Ascending aorta (tissue), 2 donors: ENCODE data around the gene FKTN. TPM values are rescaled to one million over a fixed set of nuclear protein-coding genes. Genes with fewer than 3 reads are reported as not detected.

Experiments
- DNase-seq, 2 donors: peaks; one replicate each; pipeline ENCODE4 v3.0.0-alpha.2; 2019; ENCODE audit warnings: low spot score in 2 of 2
- H3K27ac ChIP-seq, 2 donors: fragments of 200-600 bp; sonication (generic); one replicate each; pipeline ENCODE4 v1.5.1; 2016 to 2017; ENCODE audit warnings: mild to moderate bottlenecking in 1 of 2
- H3K27me3 ChIP-seq: fragments of 200-600 bp; sonication (generic); one replicate; pipeline ENCODE4 v1.5.1; 2017
- H3K36me3 ChIP-seq, 2 donors: fragments of 200-600 bp; sonication (generic); one replicate each; pipeline ENCODE4 v1.5.1; 2016
- H3K4me1 ChIP-seq, 2 donors: fragments of 200-600 bp; sonication (generic); one replicate each; pipeline ENCODE4 v1.5.1; 2016 to 2017; ENCODE audit warnings: mild to moderate bottlenecking in 1 of 2
- H3K4me3 ChIP-seq, 2 donors: fragments of 200-600 bp; sonication (generic); one replicate each; pipeline ENCODE4 v1.5.1; 2016 to 2017; ENCODE audit warnings: mild to moderate bottlenecking in 1 of 2
- H3K9me3 ChIP-seq, 2 donors: fragments of 200-600 bp; sonication (generic); one replicate each; pipeline ENCODE4 v1.5.1; 2016
- intact Hi-C: fragments of 100-400 bp; cut with DNase I; formaldehyde crosslinking; loops from one replicate; pipeline ENCODE4 v1.15.1; 2023
- total RNA-seq: library from RNA; depleted of rRNA; stranded (reverse); fragments of >200 nt; gene quantifications from one replicate; pipeline ENCODE4 v1.1.0, GENCODE V29; 2016
- TF ChIP-seq, protein P1 (sequence below), 3 experiments: fragments of 200-600 bp in 2 of 3; fragments of 450-650 bp in 1 of 3; sonication (generic) in 2 of 3; IDR thresholded peaks; one replicate each; pipeline ENCODE4 v1.5.1; 2016 to 2019; ENCODE audit warnings: antibody characterized with exemption in 3 of 3, mild to moderate bottlenecking in 1 of 3, moderate library complexity in 1 of 3

The FKTN gene
- total RNA-seq, 1 donor from 2014 or later, result 5.4 TPM

DNA sequence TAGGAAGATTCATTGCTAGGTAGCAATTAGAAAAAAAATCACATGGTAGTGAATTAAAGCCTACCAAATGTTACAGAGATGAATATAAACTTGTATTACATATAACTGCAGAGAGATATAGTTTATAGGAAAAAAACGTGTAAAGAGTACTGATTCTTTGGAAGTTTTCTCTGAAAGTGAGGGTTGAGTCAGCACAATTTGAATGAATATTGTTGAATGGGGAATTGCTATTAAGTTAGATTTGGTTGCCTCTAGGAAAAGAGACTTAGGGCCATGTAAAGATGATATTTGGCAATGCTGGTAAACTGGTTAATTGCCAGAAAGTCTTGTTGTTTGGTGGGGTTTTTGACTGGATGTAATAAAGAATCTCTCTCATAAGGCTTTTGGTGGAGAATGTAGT lies 67.2 kb downstream of the FKTN start:
- H3K27ac ChIP-seq, result no peak overlapping the region
- H3K27me3 ChIP-seq, result no peaks in the 10 kb centered on the region
- intact Hi-C loops, result no loop called here
- no peak overlapping the region for H3K4me3 ChIP-seq
- no peaks in the 10 kb centered on the region for H3K4me1 ChIP-seq
- TF ChIP-seq, protein P1, sequence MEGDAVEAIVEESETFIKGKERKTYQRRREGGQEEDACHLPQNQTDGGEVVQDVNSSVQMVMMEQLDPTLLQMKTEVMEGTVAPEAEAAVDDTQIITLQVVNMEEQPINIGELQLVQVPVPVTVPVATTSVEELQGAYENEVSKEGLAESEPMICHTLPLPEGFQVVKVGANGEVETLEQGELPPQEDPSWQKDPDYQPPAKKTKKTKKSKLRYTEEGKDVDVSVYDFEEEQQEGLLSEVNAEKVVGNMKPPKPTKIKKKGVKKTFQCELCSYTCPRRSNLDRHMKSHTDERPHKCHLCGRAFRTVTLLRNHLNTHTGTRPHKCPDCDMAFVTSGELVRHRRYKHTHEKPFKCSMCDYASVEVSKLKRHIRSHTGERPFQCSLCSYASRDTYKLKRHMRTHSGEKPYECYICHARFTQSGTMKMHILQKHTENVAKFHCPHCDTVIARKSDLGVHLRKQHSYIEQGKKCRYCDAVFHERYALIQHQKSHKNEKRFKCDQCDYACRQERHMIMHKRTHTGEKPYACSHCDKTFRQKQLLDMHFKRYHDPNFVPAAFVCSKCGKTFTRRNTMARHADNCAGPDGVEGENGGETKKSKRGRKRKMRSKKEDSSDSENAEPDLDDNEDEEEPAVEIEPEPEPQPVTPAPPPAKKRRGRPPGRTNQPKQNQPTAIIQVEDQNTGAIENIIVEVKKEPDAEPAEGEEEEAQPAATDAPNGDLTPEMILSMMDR (IDR thresholded peaks at IDR 0.05), result no peak
- DNase-seq, result no peak
- no peaks in the 10 kb centered on the region for H3K9me3 ChIP-seq
- peaks cover 0 to 7% of the 10 kb centered on the region in 2 donors for H3K36me3 ChIP-seq

DNA sequence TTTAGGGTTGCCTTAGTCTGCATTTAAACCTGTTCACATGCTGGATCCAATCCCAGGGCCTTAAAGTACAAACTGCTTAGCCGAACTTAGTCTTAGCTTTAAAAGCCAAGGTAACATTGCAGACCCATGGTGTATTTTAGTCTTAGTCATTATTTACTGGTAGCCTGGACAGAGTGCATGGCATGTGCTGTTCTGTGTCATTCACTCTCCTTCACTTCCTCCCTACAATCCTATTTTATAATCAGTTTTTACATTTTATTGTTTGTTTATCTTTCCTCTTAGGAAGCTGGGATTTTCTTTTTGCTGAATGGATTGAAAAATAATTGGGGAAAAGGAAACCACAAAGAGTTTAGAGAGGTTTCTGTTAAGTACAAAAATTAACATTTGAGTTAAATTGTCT lies 74.9 kb downstream of the FKTN start:
- no peak overlapping the region for H3K27ac ChIP-seq
- no peaks in the 10 kb centered on the region for H3K27me3 ChIP-seq
- no peaks in the 10 kb centered on the region for H3K4me1 ChIP-seq
- H3K4me3 ChIP-seq, result no peak overlapping the region
- no peaks in the 10 kb centered on the region for H3K9me3 ChIP-seq
- TF ChIP-seq, protein P1 (IDR thresholded peaks at IDR 0.05), result no peak
- peaks cover 9 to 19% of the 10 kb centered on the region in 2 donors for H3K36me3 ChIP-seq
- intact Hi-C loops, result no loop called here
- no peak for DNase-seq

DNA sequence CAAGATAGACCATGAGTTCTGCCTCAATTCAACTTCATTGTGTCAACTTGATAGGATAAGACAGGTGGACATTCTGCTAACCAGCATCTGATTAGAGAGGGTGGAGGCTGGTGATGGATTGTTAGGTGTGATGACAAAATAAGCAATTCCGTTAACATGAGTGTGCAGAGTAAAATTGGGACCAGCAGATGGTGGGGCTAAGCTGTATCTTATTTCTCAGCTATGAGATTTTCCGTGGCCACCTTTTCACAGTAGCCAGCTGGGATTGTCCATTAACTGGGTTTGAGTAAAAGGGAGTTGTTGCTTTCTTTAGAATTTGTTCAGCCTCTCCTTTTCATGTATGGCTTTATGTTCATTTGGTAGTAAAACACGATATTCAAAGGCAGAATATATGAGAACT lies 75.5 kb downstream of the FKTN start:
- Histone ChIP-seq H3K9me3 (no peaks in the 10 kb centered on the region), H3K36me3 (peaks cover 9 to 21% of the 10 kb centered on the region in 2 donors), H3K4me1 (no peaks in the 10 kb centered on the region), H3K4me3 (no peak overlapping the region), H3K27me3 (no peaks in the 10 kb centered on the region), H3K27ac (no peak overlapping the region)
- intact Hi-C loops, result no loop called here
- TF ChIP-seq, protein P1 (IDR thresholded peaks at IDR 0.05), result no peak
- DNase-seq, result no peak

DNA sequence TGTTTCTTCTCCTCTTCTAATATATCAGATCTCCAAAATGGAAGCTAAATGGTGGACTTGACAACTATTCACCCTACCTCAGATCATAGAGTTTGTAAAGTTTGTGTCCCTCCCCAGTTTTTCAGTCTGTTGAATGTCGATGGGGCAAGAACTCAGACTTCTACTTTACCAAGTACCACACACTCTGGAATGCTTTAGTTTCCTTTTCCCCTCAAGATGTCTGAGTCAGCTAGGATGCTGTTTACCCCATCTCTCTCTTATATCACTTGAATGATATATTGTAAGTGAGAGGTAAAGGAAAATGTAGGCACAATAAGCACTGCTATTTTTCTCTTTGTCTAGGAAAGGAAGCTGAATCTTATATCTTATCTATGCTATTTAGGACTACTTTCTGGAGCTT lies 78.4 kb downstream of the FKTN start:
- peaks cover 13 to 37% of the 10 kb centered on the region in 2 donors for H3K36me3 ChIP-seq
- no peaks in the 10 kb centered on the region for H3K4me1 ChIP-seq
- DNase-seq, result no peak
- H3K27me3 ChIP-seq, result no peaks in the 10 kb centered on the region
- intact Hi-C loops, result no loop called here
- H3K9me3 ChIP-seq, result no peaks in the 10 kb centered on the region
- no peak overlapping the region for H3K4me3 ChIP-seq
- TF ChIP-seq, protein P1 (IDR thresholded peaks at IDR 0.05), result no peak
- no peak overlapping the region for H3K27ac ChIP-seq

DNA sequence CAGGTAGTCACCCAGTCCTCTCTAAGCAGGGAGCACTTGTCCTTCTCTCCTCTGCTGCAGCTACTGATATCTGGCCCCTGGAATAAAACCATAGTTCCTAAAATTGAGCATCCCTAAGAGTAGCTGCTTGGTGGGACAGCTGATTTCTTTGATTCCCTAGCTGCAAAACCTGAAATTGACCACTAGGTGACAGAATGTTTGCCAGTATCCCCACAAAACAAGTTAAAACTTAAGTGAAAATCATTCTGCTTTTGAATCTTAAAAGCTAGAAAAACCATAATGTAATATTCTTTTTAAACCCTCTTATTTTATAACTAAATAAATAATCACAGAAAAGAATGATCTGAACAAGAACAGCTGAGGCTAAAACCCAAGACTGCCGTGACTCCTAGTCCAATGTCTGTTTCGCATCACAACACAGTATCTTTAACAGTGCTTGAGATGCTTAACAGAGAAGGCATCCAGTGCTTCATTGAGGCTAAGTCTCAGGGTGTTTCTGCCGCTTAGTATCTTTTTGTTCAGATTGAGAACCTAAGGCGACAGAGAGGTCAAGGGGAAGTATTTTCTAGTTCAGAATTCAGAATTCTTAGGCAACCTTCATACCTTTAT lies 80.0 kb downstream of the FKTN start:
- no peak overlapping the region for H3K27ac ChIP-seq
- H3K36me3 ChIP-seq, result peaks cover 13 to 39% of the 10 kb centered on the region in 2 donors
- H3K9me3 ChIP-seq, result no peaks in the 10 kb centered on the region
- H3K27me3 ChIP-seq, result no peaks in the 10 kb centered on the region
- no peak for DNase-seq
- intact Hi-C loops, result no loop called here
- no peaks in the 10 kb centered on the region for H3K4me1 ChIP-seq
- TF ChIP-seq, protein P1 (IDR thresholded peaks at IDR 0.05), result peak in 1 of 3 experiments; percentile 15
- H3K4me3 ChIP-seq, result no peak overlapping the region

DNA sequence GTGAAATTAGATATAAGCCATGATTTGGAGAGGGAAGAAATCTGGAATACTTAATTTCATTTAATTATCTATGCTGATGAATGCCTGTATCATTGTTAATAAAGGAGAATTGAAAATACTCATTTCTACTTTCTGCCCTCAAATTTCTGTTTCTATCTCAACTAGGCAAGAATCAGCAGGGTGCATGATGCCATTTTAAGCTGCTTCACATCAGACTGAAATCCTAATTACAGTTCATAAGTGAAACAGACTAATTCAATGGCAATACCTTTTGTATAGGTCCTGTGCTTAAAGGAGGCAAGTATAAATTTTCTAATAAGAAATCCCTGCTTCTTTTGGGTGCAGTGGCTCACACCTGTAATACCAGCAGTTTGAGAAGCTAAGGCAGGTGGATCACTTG lies 82.0 kb downstream of the FKTN start:
- intact Hi-C loops, result no loop called here
- Histone ChIP-seq H3K36me3 (peaks cover 13 to 30% of the 10 kb centered on the region in 2 donors), H3K9me3 (no peaks in the 10 kb centered on the region), H3K27me3 (no peaks in the 10 kb centered on the region), H3K27ac (no peak overlapping the region), H3K4me1 (no peaks in the 10 kb centered on the region), H3K4me3 (no peak overlapping the region)
- TF ChIP-seq, protein P1 (IDR thresholded peaks at IDR 0.05), result no peak
- DNase-seq, result no peak
